Stimulated activated CD4-positive, alpha-beta T cell treated with anti-CD3 and anti-CD28 coated beads, Interleukin-1b, Interleukin-23, amount 100 ng/mL, for 48 hours (primary cell): ENCODE data around the gene CHAD.

Source experiments
- DNase-seq: peaks from one replicate; pipeline ENCODE4 v3.0.0-alpha.2; 2020

Gene CHAD

DNA sequence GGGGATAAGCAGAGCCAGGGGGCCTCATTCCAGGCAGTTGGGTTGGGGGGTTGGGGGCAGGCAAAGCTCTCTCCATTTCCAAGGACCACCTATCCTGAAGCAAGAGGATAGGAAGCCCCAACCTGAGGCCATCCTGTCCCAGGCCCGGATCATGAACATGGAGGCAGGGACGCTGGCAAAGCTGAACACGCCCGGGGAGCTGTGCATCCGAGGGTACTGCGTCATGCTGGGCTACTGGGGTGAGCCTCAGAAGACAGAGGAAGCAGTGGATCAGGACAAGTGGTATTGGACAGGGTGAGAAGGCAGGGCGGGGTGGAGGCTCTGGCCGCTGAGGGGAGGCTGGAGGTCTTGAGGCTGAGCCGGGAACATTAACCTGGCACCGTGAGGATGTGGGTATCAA lies 3.6 kb upstream of the CHAD start:
- no peak for DNase-seq

DNA sequence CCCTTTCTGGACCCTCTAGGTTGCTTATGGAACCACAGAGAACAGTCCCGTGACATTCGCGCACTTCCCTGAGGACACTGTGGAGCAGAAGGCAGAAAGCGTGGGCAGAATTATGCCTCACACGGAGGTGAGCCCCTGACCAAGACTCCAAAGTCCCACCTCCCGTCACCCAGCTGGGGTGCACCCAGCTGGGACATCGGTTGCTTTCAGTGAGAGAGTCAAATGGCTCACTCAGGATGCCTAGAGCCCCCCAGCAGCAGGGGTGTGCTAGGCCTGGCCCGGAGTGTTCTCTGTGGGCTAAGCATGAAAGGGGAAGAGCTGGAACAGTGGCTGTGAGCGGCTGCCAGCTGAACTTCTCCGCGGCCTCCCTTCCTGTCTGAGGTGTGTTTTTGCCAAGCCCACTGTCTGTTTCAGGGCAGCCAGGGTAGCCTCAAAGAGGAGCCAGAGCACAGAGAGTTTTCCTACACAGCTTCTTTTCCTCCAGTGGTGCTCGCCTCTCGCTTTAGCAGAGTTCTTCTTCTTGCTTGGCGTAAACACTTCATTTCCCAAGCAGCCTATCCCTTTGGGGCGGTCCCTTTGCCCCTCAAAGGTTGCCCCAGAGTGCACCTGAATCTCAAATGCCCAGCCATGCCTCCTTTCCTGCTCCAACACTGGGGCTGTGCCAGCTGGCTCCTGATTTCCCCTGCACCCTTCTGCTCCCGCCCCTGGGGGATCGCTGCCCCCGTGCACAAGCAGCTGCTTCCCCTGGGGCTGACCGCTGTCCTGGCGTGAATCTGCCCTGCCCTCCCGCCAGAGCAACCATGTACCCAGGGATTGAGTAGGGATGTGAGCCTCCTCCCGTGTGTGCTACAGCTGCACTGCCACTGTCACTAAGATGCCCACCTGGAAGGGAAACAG lies 2.6 kb upstream of the CHAD start:
- no peak for DNase-seq

DNA sequence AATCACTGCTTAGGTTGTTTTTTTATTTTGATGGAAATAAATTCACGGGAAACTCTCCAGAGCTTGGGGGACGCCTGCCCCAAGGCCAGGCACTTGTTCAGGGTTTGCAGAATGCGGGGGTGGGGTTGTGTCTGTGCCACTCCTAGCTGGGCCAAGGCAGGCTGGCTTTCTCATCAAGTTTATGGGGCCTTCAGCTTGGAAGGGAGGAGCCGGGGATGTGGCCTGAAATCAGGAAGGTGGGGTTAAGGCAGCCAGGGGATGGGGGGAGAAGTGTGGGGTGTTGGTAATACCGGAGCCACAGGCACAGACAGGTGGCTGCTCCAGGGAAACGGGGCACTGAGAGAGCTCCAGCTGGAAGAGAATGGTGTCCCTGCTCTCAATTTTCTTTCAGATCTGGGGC lies 1.7 kb upstream of the CHAD start:
- no peak for DNase-seq

DNA sequence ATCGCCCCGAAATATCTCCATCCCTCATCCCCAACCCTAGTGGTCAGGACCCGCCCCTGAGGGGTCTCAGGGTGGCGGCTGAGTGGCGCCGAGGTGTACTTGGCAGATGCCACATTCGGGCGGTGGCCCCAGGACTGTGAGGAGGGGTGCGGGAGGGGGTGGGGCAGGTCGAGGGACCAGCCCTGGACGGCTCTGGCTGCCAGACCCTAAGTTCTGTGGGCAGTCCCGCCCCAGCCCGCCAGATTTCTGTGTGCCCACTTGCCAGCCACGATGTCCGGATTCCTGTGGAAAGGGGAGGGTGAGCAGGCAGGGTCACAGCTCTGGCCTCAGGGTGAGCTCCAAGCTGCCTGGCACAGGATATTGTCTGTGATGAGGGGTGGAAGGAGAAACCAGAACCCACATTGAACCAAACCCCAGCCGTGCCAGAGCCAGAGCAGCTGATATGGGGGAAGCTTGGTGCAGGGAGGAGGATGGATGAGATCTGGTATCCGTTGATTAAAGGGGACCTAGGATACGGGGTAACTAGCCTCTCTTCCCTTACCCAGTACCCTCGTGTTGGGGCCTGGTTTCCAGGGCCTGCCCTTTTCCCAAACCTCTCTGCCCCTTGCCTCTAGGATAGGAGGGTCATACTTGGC lies 1.1 kb upstream of the CHAD start:
- DNase-seq: no peak

DNA sequence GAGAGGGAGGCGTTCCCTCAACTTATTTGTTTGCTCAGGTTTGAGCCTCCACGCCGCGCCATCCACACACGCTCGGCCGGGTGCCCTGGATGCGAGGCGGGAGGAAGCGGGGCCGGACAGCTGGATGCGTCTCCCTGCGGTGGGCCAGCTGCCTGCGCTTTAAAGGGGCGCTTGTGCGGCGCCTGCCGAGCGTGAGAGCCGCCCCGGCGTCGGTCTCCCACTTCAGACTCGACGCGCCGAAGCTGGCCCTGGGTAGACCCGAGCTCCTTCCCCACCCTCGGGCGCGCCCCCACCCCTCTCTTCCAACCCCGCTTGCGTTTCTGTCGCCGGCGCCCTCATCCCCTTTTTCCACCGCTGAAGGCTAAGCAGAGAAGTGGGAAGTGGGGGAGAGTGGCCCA lies 527 bp upstream of the CHAD start:
- DNase-seq: no peak

DNA sequence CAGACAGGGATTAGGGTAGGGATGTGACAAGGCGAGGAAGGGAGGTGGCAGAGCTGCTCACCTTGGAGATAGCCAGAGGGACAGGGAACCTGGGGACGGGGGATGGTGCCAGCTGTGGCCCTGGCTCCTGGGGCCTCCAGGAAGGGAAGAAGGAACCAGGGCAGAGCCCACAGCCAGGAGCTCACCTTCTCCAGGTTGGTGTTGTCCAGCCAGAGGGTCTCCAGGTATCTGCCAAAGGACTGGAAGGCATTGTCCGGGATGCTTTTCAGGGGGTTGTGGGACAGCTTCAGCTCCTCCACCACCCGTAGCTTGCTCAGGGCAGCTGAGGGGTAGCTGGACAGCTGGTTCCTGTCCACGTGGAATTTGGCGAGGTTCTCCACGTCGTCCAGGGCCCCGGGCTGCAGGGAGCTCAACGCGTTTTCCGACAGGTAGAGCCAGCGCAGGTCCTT lies 801 bp downstream of the CHAD start:
- DNase-seq: no peak

DNA sequence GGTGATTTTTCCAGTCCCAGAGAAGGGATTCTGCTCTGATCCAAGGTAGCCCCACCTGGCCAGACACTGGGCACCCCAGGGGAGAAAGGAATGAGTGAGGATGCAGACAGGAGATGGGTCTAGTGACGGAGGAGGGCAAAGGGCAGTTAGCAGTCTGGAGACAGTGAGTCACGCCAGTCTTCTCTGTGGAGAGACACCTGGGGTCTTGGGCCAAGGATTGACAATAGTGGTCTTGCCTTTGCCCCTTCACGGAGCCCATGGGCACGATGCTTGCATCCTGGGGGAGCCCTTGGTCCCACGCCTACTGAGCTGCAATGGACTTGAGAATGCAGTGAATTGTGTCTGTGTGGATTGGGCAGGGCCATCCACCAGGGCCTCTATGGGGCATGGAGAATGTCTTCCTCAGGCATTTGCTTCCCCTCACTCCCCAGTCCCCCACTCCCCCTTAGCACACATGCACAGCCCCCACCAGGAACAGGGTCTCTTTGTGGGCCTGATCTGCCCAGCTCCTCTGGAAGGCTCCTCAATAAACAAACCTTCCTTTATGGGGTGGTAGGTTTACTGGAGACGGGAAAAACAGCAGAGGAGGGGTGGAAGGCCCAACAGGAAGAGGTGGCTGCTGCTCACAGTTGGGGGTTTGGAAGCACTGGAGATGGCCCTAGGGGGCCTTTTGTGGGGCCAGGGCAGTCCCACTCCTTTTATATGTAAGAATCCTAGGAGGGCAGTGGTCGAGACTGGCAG lies 1.4 kb downstream of the CHAD start:
- no peak for DNase-seq

DNA sequence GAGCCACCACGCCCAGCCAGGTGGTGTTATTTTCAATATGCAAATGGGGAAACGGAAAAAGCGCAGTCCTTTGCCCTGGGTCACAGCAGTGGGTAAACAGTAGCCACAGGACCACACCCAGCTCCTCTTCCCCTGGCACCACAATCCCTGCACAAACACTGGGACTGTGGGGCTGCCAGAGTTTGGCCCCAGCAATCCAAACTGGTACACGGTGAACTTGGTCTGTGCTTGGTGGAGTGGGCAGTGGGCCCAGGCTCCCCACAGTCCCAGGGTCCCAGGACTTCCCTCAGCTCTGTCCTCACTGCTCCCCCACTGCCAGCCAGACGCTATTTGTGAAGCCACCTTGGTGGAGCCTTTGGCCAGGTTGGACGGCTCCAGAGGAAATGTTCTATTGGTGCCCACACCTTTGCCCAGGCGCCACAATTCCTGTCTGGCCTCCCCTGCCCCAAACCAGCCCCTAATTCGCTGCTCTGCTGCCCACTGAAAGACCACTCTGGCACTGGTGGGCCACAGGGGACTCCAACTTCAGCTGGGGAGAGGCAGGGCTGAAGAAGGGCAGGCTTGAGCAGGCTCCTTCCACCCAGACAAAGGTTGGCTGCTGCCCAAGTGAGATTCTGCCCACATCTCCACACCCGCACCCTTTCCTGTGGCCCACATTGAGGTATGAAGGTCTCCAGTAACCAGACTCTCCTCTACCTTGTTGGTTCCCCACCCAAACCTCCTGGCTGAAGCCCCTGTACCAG lies 2.1 kb downstream of the CHAD start:
- DNase-seq: no peak

DNA sequence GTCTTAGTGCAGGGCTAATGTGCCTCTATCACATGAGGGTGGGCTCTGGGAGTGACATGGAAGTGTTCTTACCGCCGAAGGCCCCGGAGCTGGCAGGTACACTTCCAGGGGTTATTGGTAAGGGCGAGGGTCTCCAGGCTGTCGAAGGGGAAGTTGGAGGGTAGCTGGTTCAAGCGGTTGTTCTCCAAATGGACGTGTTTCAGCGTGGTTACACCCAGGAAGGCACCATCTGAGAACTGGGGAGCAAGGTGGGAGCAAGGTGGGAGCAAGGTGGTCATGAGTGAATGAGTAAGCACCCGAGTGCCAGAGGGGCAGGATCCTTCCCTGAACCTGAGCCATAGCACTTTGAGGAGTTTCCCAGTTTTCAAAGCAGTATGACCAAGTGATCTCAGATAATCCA lies 3.0 kb downstream of the CHAD start:
- no peak for DNase-seq

DNA sequence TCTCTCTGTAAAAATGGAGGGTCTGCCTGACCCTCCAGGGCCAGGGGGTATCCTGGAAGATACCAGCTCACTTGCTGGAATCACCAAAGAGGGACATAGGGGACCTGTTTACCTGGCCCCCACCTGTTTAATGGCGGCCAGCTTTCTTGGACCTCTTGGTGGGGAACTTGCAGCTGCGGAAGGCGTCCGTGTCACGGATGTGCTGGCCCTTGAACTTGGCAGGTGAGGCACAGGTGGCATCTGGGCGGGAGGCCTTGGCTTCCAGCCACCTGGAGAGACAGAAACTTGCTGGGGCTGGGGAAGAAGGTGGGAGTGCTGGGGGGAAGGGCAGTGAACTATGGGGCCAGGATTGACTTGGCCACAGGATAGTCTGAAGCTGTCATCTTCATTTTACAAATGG lies 3.5 kb downstream of the CHAD start:
- DNase-seq: no peak

DNA sequence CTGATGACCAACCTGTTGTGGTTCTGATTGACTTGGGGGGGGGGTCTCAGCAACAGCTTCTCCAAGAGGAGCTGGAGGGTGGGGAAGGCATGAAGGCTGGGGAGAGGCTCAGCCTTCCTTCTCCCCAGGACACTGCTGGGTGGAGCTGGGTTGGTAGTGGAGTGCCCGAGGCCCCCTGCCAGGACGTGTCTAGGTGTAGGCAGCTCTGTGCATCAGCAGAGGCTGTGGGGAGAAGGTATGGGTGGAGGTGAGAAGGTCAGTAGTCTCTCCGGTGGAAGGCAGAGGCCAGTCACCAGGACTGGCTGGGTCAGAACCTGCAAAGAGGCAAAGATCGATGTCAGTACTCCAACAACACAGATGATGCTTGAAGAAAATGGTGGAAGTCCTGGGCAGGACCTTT lies 3.9 kb downstream of the CHAD start:
- no peak for DNase-seq

DNA sequence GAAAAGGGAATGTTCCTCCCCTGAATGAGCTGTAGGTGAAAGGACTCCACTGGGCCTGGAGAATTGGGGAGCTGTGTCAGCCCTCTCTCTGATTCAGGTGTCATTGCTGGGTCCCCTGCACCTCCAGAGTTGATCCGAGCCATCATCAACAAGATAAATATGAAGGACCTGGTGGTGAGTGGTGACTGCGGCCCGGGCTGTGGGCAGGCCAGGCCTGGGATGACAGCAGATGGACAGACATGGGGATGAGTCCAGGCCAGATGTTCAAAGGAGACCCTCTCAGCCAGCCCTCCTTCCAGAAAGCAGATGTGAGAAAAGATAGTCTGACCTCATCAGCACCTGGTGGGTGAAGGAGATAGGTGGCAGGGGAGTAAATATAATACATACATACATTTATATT lies 4.6 kb downstream of the CHAD start:
- no peak for DNase-seq

DNA sequence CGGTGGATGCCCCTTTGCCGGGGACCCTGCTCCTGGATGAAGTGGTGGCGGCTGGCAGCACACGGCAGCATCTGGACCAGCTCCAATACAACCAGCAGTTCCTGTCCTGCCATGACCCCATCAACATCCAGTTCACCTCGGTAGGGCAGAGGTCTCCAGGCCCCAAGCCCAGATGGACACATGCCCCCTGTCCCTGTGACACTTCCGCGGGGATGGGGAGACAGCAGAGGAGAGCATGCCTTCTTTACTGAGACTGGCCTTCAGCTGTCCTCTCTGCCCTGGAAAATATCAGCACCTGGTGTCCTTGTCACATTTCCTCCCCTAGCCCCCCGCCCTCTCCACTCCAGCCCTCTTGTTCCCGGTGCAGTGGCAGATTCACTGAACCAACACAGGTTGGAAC lies 6.2 kb downstream of the CHAD start:
- DNase-seq: no peak

DNA sequence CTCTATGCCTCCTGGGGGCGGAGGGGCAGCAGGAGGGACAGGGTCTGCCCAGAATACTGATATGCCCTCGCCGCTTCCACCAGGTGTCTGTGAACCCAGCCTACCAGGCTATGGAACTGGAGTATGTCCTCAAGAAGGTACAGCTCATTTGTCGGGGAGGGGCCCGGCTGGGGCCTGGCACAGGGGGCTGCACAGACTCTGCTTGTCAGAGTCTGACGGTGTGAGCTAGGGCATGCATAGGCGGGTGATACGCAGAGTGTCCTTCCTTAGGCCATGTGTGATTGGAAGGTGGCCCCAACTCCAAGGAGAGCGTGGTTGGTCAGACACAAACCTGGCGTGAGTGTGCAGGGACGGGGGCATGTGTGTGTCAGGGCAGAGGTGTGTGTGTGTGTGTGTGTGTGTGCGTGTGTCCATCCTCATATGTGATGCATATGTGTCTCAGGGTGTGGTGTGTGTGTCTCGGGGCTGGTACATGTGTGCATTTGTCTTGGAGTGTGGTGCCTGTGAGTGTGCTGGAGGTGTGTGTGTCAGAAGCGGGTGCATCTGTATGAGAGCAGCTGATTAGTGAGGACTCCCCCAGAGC lies 7.0 kb downstream of the CHAD start:
- DNase-seq: no peak

DNA sequence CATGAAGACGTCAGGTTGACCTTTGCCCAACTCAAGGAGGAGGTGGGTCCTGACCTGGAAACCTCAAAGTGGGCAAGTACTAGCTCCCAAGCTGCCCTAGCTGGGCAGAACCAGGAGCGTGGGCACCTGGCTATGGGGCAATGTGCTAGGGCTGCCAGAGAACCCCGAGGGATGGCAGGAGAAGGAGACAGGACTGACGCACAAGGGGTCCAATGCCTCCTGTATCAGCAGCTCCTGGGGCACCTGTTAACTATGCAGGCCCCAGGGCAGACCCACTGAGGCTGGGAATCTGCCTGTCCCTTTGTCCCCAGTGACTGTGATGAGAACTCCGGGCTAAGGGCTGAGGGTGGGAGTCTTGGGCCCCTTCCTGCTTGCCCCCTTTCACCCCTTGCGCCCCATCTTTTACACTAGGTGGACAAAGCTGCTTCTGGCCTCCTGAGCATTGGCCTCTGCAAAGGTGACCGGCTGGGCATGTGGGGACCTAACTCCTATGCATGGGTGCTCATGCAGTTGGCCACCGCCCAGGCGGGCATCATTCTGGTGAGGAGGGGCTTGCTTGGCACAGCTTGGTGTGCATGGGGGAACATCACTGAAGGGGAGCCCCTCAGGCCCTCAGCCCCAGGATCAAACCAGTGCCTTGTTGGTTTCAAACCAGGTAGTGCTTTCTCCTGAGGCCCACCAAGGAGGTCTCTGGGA lies 7.7 kb downstream of the CHAD start:
- DNase-seq: no peak

DNA sequence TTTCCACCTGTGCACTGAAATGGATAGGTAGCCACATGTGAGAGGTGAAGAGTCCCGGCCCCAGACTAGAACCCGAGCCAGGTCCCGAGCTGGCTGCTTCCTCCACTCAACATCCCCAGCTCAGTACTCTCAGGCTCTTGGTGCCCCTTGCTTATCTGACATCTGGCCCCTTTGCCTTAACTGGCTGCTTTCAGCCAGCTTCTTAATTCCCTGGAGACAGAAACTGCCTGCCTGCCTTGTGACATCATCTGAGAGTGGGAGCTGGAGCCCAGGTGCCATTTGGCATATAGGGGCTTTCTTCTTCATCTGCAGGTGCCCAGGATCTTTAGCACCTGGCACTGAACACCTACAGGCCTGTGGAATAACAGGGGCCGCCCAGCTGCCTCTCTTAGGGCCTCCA lies 8.9 kb downstream of the CHAD start:
- DNase-seq: no peak

DNA sequence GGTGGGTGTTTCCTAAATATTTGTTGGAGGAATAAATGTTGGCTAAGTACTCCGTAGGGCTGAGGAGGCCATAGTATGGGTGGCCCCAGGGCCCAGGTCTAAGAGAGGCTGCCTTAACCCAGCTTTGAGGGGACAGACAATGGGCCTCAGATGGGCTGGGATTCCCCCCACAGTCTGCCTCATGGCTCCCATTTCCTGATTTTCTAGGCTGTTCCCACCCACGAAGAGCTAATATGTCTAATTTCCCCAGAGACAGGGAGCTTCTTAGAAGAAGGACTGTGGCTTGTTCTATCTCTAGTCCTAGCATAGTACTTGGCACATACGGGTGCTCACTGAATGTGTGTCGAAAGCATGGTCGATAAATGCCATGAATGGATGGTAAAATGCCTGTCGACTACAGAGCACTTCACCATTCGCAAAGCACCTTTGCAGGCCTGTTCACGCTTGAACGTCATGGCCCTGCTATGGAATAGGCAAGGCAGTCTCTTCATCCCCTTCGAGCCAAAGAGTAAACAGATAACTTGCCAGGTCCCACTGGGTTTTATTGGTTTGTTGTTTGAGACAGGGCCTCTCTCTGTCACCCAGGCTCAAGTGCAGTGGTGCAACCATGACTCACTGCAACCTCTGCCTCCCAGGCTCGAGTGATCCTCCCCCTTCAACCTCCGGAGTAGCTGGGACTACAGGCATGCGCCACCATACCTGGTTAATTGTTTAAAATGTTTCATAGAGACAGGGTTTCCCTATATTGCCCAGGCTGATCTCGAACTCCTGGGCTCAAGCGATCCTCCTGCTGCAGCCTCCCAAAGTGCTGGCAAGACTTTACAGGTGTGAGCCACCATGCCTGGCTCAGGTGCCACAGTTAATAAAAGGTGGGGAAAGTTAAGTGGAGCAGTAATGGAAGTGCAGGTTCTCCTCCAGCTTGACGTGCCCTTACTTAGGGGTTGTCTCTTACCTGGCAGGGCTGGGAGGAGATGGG lies 9.7 kb downstream of the CHAD start:
- DNase-seq: no peak

DNA sequence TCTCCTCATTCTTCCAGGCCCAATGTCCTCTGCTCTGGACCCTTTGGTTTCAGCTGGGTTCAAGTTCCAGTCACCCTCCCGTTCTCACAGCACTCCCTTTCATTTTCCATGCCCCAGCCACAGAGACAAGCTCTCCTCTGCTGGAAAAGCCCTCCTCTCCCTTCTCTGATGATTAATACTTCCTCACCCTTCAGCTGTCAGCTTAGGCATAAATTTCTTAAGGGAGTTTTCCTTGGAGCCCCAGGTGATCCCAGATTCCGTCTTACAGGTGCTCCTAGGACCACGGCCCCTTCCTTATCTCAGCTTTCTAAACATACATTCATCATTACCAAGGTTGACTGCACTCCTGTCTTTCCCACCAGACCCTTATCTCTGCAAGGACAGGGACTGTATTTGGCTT lies 10.4 kb downstream of the CHAD start:
- DNase-seq: no peak

DNA sequence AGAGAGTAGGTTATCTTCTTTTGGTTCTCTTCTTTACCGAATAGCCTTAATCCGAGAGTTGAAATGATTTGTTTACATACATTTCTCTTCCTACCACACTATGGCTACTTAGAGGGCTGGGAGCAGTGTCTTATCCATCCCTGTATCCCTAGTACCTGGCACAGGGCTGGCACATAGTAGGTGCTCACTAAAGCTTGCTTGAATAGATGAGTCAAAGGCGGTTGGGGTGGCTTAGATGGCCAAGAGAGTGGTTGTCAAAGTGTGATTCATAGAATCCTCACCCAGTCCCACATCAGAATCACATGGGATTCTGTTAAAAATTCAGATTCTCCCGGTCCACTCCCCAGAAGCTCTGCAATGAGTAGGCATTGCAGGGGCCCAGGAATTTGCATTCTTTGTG lies 11.1 kb downstream of the CHAD start:
- no peak for DNase-seq

DNA sequence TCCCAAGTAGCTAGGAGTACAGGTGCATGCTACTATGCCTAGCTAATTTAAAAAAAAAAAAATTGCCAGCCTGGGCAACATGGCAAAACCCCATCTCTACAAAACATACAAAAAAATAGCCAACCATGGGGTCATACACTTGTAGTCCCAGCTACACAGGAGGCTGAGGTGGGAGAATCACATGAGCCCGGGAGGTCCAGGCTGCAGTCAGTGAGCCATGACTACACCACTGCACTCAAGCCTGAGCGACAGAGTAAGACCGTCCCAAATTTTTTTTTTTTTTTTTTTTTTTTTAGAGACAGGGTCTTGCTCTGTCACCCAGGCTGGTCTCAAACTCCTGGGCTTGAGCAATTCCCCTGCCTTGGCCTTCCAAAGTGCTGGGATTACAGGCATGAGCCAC lies 14.8 kb downstream of the CHAD start:
- DNase-seq: no peak
